ACC112 (cell line): ENCODE results near the gene METTL25.
A peak's percentile ranks its signal among the peaks of the same experiment; 100 is the strongest.
"Not testable (repeated sequence)": the region's sequence is repeated elsewhere in the genome, so short reads cannot be mapped to it uniquely, and the experiment has no call there.

Experiments
- H2AFZ ChIP-seq: fragments of 200-600 bp; sonication (generic); one replicate; pipeline ENCODE4 v1.6.0; 2017; ENCODE audit warnings: antibody characterized with exemption, low read length; ENCODE audit not compliant: unreplicated experiment
- H3K27ac ChIP-seq: fragments of 200-600 bp; sonication (generic); 2 replicates; pipeline ENCODE4 v1.5.1; 2014; ENCODE audit warnings: low read depth, mild to moderate bottlenecking, antibody characterized with exemption, low read length, moderate library complexity
- H3K27me3 ChIP-seq: fragments of 200-600 bp; sonication (generic); 2 replicates; pipeline ENCODE4 v1.6.1; 2014; ENCODE audit warnings: mild to moderate bottlenecking, antibody characterized with exemption, low read length, moderate library complexity, mixed read lengths; ENCODE audit not compliant: insufficient read depth
- H3K36me3 ChIP-seq: fragments of 200-600 bp; sonication (generic); 2 replicates; pipeline ENCODE4 v1.6.1; 2016; ENCODE audit warnings: mild to moderate bottlenecking, antibody characterized with exemption, low read length, moderate library complexity, mixed read lengths; ENCODE audit not compliant: insufficient read depth
- H3K4me1 ChIP-seq: fragments of 200-600 bp; sonication (generic); one replicate; pipeline ENCODE4 v1.6.1; 2016; ENCODE audit warnings: low read length, mixed read lengths; ENCODE audit not compliant: insufficient read depth, unreplicated experiment, control insufficient read depth
- H3K4me3 ChIP-seq: fragments of 200-600 bp; sonication (generic); 2 replicates; pipeline ENCODE4 v1.5.1; 2014; ENCODE audit warnings: mild to moderate bottlenecking, low read depth, low read length
- H3K79me2 ChIP-seq: fragments of 200-600 bp; sonication (generic); one replicate; pipeline ENCODE4 v1.6.0; 2016; ENCODE audit warnings: low read length; ENCODE audit not compliant: control insufficient read depth, unreplicated experiment, insufficient read depth

The METTL25 gene

DNA sequence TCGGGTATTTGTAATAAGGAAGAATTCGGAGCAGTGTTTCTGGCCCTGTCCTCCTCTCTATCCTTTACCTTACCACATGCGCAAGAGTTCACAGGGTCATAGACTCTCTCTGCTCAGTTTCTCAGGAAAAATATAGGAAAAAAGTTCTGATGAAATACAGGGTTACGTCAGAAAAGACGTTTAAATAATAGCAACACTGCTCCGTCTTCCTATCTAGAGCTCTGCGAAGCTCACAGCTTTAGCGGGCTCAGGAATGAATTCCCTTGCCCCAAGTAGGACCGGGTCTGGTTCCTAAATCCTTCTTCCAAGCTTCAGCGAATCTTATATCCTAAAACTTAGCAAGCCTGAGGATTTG lies 507 bp upstream of the METTL25 start:
- Histone ChIP-seq H3K79me2 (peaks cover 35% of the 10 kb centered on the region), H3K27ac (peak overlapping the region; percentile 86), H3K4me1 (peaks cover 5% of the 10 kb centered on the region), H3K27me3 (no peaks in the 10 kb centered on the region), H3K4me3 (peak overlapping the region; percentile 93), H2AFZ (peak overlapping the region; percentile 77), H3K36me3 (peaks cover 22% of the 10 kb centered on the region; the same call in 1 of the 2 replicates)

DNA sequence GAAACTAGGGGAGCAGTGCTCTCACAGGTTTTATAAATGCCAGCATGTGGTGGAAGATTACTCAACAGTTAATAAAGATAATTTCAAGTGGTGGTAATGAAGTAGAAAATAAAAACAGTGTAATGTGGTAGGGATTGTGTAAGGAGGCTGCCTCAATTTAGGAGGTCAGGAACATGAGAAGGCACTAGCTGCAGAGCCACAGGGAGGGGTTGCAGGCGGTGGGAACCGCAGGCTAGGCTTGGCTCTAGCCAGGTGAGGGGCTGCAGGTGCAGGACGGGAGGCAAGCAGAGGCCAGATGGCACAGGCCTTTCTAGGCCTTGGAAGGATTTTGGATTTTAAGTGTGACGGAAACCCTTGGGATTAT lies 768 bp downstream of the METTL25 start:
- H3K4me1 ChIP-seq, result peaks cover 5% of the 10 kb centered on the region
- peaks cover 14% of the 10 kb centered on the region; the same call in 1 of the 2 replicates for H3K36me3 ChIP-seq
- H3K4me3 ChIP-seq, result peak overlapping the region; percentile 93
- no peaks in the 10 kb centered on the region for H3K27me3 ChIP-seq
- peaks cover 35% of the 10 kb centered on the region for H3K79me2 ChIP-seq
- peak overlapping the region; percentile 99 for H2AFZ ChIP-seq
- H3K27ac ChIP-seq, result peak overlapping the region; percentile 28; the same call in 1 of the 2 replicates

DNA sequence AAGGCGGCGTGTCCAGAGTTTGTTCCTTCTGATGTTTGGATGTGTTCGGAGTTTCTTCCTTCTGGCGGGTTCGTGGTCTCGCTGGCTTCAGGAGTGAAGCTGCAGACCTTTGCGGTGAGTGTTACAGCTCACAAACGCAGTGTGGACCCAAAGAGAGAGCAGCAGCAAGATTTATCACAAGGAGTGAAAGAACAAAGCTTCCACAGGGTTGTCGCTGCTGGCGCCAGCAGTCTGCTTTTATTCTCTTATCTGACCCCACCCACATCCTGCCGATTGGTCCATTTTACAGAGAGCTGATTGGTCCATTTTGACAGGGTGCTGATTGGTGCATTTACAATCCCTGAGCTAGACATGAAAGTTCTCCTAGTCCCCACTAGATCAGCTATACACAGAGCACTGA lies 2.5 kb downstream of the METTL25 start:
- H2AFZ ChIP-seq, H3K36me3 ChIP-seq, H3K27me3 ChIP-seq, H3K27ac ChIP-seq, H3K4me1 ChIP-seq, H3K4me3 ChIP-seq: not testable (repeated sequence)
- peaks cover 30% of the 10 kb centered on the region for H3K79me2 ChIP-seq

DNA sequence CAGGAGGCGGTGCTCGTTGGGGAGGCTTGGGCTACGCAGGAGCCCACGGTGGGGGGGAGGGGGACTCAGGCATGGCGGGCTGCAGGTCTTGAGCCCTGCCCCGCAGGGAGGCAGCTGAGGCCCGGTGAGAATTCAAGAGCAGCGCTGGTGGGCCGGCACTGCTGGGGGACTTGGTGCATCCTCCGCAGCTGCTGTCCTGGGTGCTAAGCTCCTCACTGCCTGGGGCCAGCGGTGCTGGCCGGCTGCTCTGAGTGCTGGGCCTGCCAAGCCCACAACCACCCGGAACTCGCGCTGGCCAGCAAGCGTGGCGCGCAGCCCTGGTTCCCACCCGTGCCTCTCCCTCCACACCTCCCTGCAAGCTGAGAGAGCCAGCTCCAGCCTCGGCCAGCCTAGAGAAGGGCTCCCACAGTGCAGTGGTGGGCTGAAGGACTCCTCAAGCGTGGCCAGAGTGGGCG lies 3.2 kb downstream of the METTL25 start:
- no peak overlapping the region for H3K4me3 ChIP-seq
- H3K36me3 ChIP-seq, result peaks cover under 1% of the 10 kb centered on the region; the same call in 1 of the 2 replicates
- peaks cover 5% of the 10 kb centered on the region for H3K4me1 ChIP-seq
- no peaks in the 10 kb centered on the region for H3K27me3 ChIP-seq
- peaks cover 23% of the 10 kb centered on the region for H3K79me2 ChIP-seq
- H3K27ac ChIP-seq, result no peak overlapping the region
- no peak overlapping the region for H2AFZ ChIP-seq

DNA sequence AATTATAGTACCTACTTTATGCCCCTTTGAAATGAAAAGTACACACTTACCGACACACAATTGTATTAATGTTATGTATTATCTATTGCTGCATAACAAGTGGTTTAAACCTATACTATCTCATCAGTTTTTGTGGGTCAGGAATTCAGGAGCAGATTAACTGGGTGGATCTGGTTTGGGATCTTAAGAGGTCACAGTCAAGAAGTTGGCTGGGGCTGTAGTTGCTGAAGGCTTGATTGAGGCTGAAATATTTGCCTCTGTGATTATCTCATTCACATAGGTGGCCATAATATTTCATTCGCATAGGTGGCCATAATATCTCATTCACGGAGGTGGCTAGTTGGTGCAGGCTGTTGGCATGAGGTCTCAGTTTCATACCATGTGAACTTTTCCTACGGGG lies 5.7 kb downstream of the METTL25 start:
- H3K27ac ChIP-seq, result no peak overlapping the region
- H3K36me3 ChIP-seq, result no peaks in the 10 kb centered on the region
- no peak overlapping the region for H2AFZ ChIP-seq
- peaks cover 5% of the 10 kb centered on the region for H3K4me1 ChIP-seq
- no peak overlapping the region for H3K4me3 ChIP-seq
- H3K79me2 ChIP-seq, result peaks cover 5% of the 10 kb centered on the region
- no peaks in the 10 kb centered on the region for H3K27me3 ChIP-seq

DNA sequence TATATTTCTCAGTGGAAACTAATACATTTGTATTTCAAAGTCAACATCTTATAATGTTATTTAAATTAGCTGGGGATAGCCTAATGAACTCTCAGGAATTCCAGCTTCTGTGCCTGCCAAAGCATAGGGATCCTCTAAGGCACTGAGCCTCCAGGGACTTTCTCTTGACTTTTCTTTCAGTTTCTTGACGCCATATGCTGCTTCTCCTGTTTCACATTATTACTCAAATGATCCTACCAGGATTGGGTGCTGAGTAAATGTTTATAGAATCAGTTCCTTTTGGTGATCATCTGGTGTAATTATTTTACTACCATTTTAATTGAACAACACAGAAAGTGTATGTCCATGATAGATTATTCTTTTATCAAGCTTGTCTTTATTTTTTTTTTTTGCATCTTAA lies 7.9 kb downstream of the METTL25 start:
- Histone ChIP-seq H3K27ac (no peak overlapping the region), H2AFZ (no peak overlapping the region), H3K27me3 (no peaks in the 10 kb centered on the region), H3K4me3 (peak overlapping the region; percentile 25; the same call in 1 of the 2 replicates), H3K79me2 (no peaks in the 10 kb centered on the region), H3K4me1 (no peaks in the 10 kb centered on the region), H3K36me3 (no peaks in the 10 kb centered on the region)

DNA sequence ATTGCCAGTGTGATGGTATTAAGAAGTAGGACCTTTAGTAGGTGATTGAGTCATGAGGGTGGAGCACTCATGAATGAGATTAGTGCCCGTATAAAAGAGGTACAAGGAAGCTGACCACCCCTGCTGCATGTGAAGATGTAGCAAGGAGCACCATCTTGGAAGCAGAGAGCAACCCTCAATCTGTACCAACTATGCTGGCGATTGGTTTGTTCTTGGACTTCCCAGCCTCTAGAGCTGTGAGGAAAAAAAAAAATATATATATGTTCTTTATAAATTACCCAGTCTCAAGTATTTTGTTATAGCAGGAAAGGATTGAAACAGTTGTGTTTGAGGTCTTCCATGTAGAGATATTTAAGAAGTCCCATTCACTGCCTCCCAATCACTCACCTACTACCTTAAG lies 16.9 kb downstream of the METTL25 start:
- H3K79me2 ChIP-seq, result no peaks in the 10 kb centered on the region
- H2AFZ ChIP-seq, result no peak overlapping the region
- peaks cover 3% of the 10 kb centered on the region; the same call in 1 of the 2 replicates for H3K36me3 ChIP-seq
- no peak overlapping the region for H3K27ac ChIP-seq
- no peaks in the 10 kb centered on the region for H3K27me3 ChIP-seq
- H3K4me1 ChIP-seq, result no peaks in the 10 kb centered on the region
- no peak overlapping the region for H3K4me3 ChIP-seq

DNA sequence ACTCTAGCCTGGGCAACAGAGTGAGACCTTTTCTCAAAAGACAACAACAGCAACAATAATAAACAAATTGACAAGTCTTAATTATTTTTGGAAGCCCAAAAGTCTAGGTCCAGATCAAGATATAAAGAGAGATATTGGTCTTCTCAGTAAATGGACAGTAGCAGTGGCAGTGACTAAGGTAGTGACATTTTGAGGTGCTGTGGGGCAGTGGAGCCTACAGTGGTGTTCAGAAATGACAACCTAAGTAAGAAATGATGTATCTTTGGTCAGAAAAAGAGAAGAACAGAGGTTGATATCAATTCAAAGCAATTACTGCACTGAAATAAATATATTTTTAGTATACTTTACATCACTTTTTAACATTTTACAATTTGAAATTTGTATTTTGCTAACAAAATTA lies 20.7 kb downstream of the METTL25 start:
- no peak overlapping the region for H3K27ac ChIP-seq
- H3K27me3 ChIP-seq, result no peaks in the 10 kb centered on the region
- H3K4me3 ChIP-seq, result no peak overlapping the region
- no peaks in the 10 kb centered on the region for H3K79me2 ChIP-seq
- H3K4me1 ChIP-seq, result no peaks in the 10 kb centered on the region
- peaks cover 3% of the 10 kb centered on the region; the same call in 1 of the 2 replicates for H3K36me3 ChIP-seq
- H2AFZ ChIP-seq, result no peak overlapping the region

DNA sequence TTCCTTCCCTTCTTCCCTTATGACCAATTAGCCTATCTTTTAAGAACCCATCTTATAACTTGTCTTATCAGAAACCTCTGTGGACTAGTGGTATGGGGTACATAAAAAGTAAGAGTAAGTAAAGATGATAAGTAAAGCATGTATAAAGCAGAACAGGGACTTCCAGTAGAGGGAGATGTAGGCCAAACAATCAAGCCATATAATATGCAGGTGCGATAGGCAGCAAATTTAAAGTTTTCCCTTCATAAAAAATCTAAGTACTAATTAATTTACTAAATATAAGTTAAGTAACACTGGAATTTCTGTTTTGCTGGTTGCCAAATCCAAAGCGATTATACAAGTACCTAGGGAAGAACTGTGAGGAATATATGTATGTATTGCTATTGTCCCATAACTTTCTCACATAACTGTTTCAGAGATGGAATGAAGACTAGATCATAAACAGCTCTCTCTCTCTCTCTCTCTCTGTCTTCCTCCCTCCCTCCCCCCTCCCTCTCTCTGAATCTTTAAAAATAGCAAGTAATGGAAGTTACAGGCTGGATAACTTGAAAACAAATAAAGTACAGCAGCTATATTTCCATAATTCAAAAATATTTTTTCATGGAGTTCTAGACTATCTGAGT lies 25.7 kb downstream of the METTL25 start:
- H3K27me3 ChIP-seq, result no peaks in the 10 kb centered on the region
- H3K27ac ChIP-seq, result no peak overlapping the region
- no peaks in the 10 kb centered on the region for H3K4me1 ChIP-seq
- no peak overlapping the region for H2AFZ ChIP-seq
- H3K79me2 ChIP-seq, result no peaks in the 10 kb centered on the region
- H3K36me3 ChIP-seq, result peaks cover 3% of the 10 kb centered on the region; the same call in 1 of the 2 replicates
- H3K4me3 ChIP-seq, result no peak overlapping the region

DNA sequence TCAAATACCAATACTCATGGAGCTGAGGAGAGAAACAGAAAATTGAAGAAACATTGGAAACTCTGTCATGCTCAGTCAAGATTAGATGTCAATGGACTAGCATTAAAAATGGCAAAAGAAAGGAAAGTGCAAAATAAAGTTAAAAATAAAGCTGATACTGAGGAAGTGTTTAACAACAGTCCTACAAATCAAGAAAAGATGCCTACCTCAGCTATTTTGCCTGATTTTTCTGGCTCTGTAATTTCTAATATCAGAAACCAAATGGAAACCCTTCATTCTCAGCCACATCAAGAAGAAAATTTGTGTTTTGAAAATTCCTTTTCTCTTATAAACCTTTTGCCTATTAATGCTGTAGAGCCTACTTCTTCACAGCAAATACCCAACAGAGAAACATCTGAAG lies 40.5 kb downstream of the METTL25 start:
- H2AFZ ChIP-seq, result no peak overlapping the region
- no peaks in the 10 kb centered on the region for H3K79me2 ChIP-seq
- no peak overlapping the region for H3K4me3 ChIP-seq
- H3K4me1 ChIP-seq, result no peaks in the 10 kb centered on the region
- no peak overlapping the region for H3K27ac ChIP-seq
- no peaks in the 10 kb centered on the region for H3K36me3 ChIP-seq
- H3K27me3 ChIP-seq, result no peaks in the 10 kb centered on the region

DNA sequence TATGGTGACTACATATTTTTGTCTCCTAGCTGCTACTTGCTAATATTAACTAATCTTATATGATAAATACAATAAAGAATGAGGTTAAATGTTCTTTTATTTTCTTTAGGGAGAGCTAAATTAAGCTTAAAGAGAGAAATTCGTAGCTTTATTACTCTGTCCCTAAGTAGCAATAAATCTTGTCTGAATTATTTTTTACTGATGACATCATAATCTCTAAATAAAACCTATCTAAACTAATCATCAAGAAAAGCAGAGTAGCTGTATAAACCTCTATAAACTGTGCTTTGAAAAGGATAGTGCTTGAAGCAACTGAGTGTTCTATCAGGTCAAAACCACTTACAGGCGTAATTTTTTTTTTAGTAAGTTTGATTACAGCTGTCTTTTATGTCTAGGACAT lies 42.5 kb downstream of the METTL25 start:
- Histone ChIP-seq H3K36me3 (no peaks in the 10 kb centered on the region), H3K79me2 (no peaks in the 10 kb centered on the region), H3K27me3 (no peaks in the 10 kb centered on the region), H3K27ac (no peak overlapping the region), H3K4me3 (no peak overlapping the region), H2AFZ (no peak overlapping the region), H3K4me1 (no peaks in the 10 kb centered on the region)
